Fibroblast of lung (primary cell): Measurements from ENCODE around the gene HS3ST6.

Experiments
- CTCF ChIP-seq, 2 donors: IDR thresholded peaks in 1 of 2; conservative IDR thresholded peaks in 1 of 2; 1 replicate in 1 of 2; 2 replicates in 1 of 2; pipeline ENCODE4 v1.5.1; 2011 to 2012; ENCODE audit warnings: low read length in 2 of 2, control low read depth in 1 of 2, inconsistent platforms in 1 of 2, low read depth in 1 of 2, mild to moderate bottlenecking in 1 of 2
- EZH2 ChIP-seq: IDR thresholded peaks from 2 replicates; pipeline ENCODE4 v1.5.1; 2012; ENCODE audit warnings: low read length, control low read depth, mild to moderate bottlenecking; ENCODE audit errors: missing control alignments

- TF ChIP-seq CTCF (conservative IDR thresholded peaks at IDR 0.05 in 1 of 2, IDR thresholded peaks at IDR 0.05 in 1 of 2; ENCODE audit: low read depth in 1 of 2, low read length in 2 of 2) (no peak), EZH2 (no peak)
Measured at GRCh38 chr16:1914988-1915387, 3.2 kb downstream of the HS3ST6 start.
